ENCODE measurements around the gene WBP1L. TPM values are rescaled to one million over a fixed set of nuclear protein-coding genes. Genes with fewer than 3 reads are reported as not detected.
A peak's percentile ranks its signal among the peaks of the same experiment; 100 is the strongest.
"Not testable (repeated sequence)": the region's sequence is repeated elsewhere in the genome, so short reads cannot be mapped to it uniquely, and the experiment has no call there.

WBP1L gene
- polyA plus RNA-seq, 3 donors = 24.8 to 43.0 (median 38.3) TPM

DNA sequence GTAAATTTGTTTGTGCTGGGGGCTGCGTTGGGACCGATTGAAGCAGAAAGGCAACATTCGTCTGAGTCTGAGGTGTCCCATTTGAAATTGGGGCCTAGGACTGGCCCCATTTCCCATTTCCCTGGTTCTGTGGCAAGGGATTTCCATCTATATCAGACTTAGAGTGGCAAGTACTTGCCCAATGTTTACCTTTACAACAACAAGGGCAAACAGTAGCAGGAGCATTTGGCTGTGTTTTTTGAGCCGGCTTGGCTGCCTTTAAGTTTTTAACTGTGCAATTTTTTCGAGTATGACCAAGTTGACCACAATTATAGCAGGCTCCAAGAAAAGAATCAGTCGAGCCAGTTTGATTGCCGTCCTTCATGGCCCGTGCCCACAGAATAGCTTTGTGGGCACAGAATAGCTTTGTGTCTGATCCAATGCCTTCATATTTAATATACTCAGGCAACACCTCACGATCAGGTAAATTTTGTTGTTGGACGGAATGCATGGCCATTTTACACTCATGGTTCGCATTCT, 98.1 kb downstream of the WBP1L start:
- no peak overlapping the region for H2AFZ ChIP-seq (ENCODE audit: insufficient read depth, low read depth, low read length, poor library complexity, severe bottlenecking)
- H3K9ac ChIP-seq (ENCODE audit: insufficient read depth, low read length, poor library complexity, severe bottlenecking) = no peak overlapping the region
- TF ChIP-seq, protein P1, sequence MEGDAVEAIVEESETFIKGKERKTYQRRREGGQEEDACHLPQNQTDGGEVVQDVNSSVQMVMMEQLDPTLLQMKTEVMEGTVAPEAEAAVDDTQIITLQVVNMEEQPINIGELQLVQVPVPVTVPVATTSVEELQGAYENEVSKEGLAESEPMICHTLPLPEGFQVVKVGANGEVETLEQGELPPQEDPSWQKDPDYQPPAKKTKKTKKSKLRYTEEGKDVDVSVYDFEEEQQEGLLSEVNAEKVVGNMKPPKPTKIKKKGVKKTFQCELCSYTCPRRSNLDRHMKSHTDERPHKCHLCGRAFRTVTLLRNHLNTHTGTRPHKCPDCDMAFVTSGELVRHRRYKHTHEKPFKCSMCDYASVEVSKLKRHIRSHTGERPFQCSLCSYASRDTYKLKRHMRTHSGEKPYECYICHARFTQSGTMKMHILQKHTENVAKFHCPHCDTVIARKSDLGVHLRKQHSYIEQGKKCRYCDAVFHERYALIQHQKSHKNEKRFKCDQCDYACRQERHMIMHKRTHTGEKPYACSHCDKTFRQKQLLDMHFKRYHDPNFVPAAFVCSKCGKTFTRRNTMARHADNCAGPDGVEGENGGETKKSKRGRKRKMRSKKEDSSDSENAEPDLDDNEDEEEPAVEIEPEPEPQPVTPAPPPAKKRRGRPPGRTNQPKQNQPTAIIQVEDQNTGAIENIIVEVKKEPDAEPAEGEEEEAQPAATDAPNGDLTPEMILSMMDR (IDR thresholded peaks at IDR 0.05) = no peak
- 97% methylated on average over 7 of the region's 11 CpGs for WGBS (ENCODE audit: insufficient coverage)
- Mint-ChIP-seq H3K4me3 (no peak overlapping the region), H3K4me1 (no peaks in the 10 kb centered on the region), H3K27me3 (ENCODE audit: low read depth in 3 of 3) (peaks cover 0 to 5% (median 0%) of the 10 kb centered on the region in 3 donors), H3K27ac (no peak overlapping the region), H3K9me3 (peaks cover 32 to 54% (median 48%) of the 10 kb centered on the region in 7 donors), H3K36me3 (peaks cover 0 to 5% of the 10 kb centered on the region in 2 donors)
- no peaks in the 10 kb centered on the region for H3K36me3 ChIP-seq (replicated peaks in 1 of 2; ENCODE audit: control insufficient read depth in 1 of 2, insufficient read depth in 2 of 2, low read length in 2 of 2)
- no peak for DNase-seq
- H3K4me2 ChIP-seq (replicated peaks; ENCODE audit: extremely low read depth, low read length, poor library complexity, severe bottlenecking) = no peak overlapping the region
- peaks cover 32 to 43% of the 10 kb centered on the region in 2 donors for H3K9me3 ChIP-seq (replicated peaks in 1 of 2; ENCODE audit: control insufficient read depth in 1 of 2, insufficient read depth in 1 of 2, low read length in 2 of 2)
- H3K27me3 ChIP-seq (ENCODE audit: control insufficient read depth in 2 of 2, insufficient read depth in 2 of 2, low read length in 2 of 2) = no peaks in the 10 kb centered on the region
- no peaks in the 10 kb centered on the region for H3K79me2 ChIP-seq (ENCODE audit: insufficient read depth, low read length)
- intact Hi-C loops (cut with micrococcal nuclease) = no loop called here
- H3K4me1 ChIP-seq (ENCODE audit: control insufficient read depth in 1 of 2, insufficient read depth in 2 of 2, low read length in 2 of 2) = no peaks in the 10 kb centered on the region
- no peaks in the 10 kb centered on the region for H4K20me1 ChIP-seq (ENCODE audit: insufficient read depth, low read length)
- H3K27ac ChIP-seq (ENCODE audit: low read depth in 1 of 2, low read length in 2 of 2) = no peak overlapping the region
- no peak overlapping the region for H3K4me3 ChIP-seq (replicated peaks in 1 of 3; ENCODE audit: low read depth in 2 of 3, low read length in 3 of 3)

- H3K27ac Mint-ChIP-seq; H2AFZ ChIP-seq (ENCODE audit: insufficient read depth, low read depth, low read length, poor library complexity, severe bottlenecking); H3K4me2 ChIP-seq (replicated peaks; ENCODE audit: extremely low read depth, low read length, poor library complexity, severe bottlenecking); H3K4me3 Mint-ChIP-seq; H3K27ac ChIP-seq (ENCODE audit: low read depth in 1 of 2, low read length in 2 of 2); DNase-seq; H3K4me1 ChIP-seq (ENCODE audit: control insufficient read depth in 1 of 2, insufficient read depth in 2 of 2, low read length in 2 of 2); H3K36me3 ChIP-seq (replicated peaks in 1 of 2; ENCODE audit: control insufficient read depth in 1 of 2, insufficient read depth in 2 of 2, low read length in 2 of 2); H3K27me3 ChIP-seq (ENCODE audit: control insufficient read depth in 2 of 2, insufficient read depth in 2 of 2, low read length in 2 of 2); H3K27me3 Mint-ChIP-seq (ENCODE audit: low read depth in 3 of 3); H3K4me3 ChIP-seq (replicated peaks in 1 of 3; ENCODE audit: low read depth in 2 of 3, low read length in 3 of 3); H3K79me2 ChIP-seq (ENCODE audit: insufficient read depth, low read length); intact Hi-C loops (cut with micrococcal nuclease); H4K20me1 ChIP-seq (ENCODE audit: insufficient read depth, low read length); H3K36me3 Mint-ChIP-seq; H3K9ac ChIP-seq (ENCODE audit: insufficient read depth, low read length, poor library complexity, severe bottlenecking); H3K4me1 Mint-ChIP-seq: not testable (repeated sequence)
- H3K9me3 Mint-ChIP-seq = peaks cover 20 to 44% (median 36%) of the 10 kb centered on the region in 7 donors
- H3K9me3 ChIP-seq (replicated peaks in 1 of 2; ENCODE audit: control insufficient read depth in 1 of 2, insufficient read depth in 1 of 2, low read length in 2 of 2) = peaks cover 22 to 30% of the 10 kb centered on the region in 2 donors
- WGBS (ENCODE audit: insufficient coverage) = 81% methylated on average over 7 of the region's 8 CpGs
These were observed 99.4 kb downstream of the WBP1L start for GRCh38 chr10:102843139-102843538.

DNA sequence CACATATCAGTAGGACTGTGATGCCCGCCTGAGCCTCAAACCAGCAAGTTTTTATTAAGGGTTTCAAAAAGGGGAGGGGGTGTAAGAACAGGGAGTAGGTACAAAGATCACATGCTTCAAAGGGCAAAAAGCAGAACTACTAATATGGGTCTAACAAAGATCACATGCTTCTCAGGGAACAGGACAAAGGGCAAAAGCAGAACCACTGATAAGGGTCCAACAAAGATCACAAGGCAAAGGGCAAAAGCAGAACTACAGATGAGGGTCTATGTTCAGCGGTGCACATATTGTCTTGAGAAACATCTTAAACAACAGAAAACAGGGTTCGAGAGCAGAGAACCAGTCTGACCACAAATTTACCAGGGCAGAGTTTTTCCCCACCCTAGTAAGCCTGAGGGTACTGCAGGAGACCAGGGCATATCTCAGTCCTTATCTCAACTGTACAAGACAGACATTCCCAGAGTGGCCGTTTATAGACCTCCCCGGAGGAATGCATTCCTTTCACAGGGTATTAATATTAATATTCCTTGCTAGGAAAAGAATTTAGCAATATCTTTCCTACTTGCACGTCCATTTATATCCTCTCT, 100.5 kb downstream of the WBP1L start:
- peaks cover 14 to 19% of the 10 kb centered on the region in 2 donors for H3K9me3 ChIP-seq (replicated peaks in 1 of 2; ENCODE audit: control insufficient read depth in 1 of 2, insufficient read depth in 1 of 2, low read length in 2 of 2)
- H3K4me2 ChIP-seq (replicated peaks; ENCODE audit: extremely low read depth, low read length, poor library complexity, severe bottlenecking); H3K36me3 ChIP-seq (replicated peaks in 1 of 2; ENCODE audit: control insufficient read depth in 1 of 2, insufficient read depth in 2 of 2, low read length in 2 of 2); H3K4me3 ChIP-seq (replicated peaks in 1 of 3; ENCODE audit: low read depth in 2 of 3, low read length in 3 of 3); H3K27me3 ChIP-seq (ENCODE audit: control insufficient read depth in 2 of 2, insufficient read depth in 2 of 2, low read length in 2 of 2); H3K27ac ChIP-seq (ENCODE audit: low read depth in 1 of 2, low read length in 2 of 2); DNase-seq; H3K4me1 Mint-ChIP-seq; H3K9ac ChIP-seq (ENCODE audit: insufficient read depth, low read length, poor library complexity, severe bottlenecking); intact Hi-C loops (cut with micrococcal nuclease); H4K20me1 ChIP-seq (ENCODE audit: insufficient read depth, low read length); H2AFZ ChIP-seq (ENCODE audit: insufficient read depth, low read depth, low read length, poor library complexity, severe bottlenecking); H3K4me1 ChIP-seq (ENCODE audit: control insufficient read depth in 1 of 2, insufficient read depth in 2 of 2, low read length in 2 of 2); H3K79me2 ChIP-seq (ENCODE audit: insufficient read depth, low read length); H3K4me3 Mint-ChIP-seq; H3K27me3 Mint-ChIP-seq (ENCODE audit: low read depth in 3 of 3); H3K36me3 Mint-ChIP-seq: not testable (repeated sequence)
- peaks cover 14 to 32% (median 25%) of the 10 kb centered on the region in 7 donors for H3K9me3 Mint-ChIP-seq
- H3K27ac Mint-ChIP-seq = peak overlapping the region in 1 of 7 donors; percentile 5
- no CpG with 5 or more reads among the region's 6 CpGs for WGBS (ENCODE audit: insufficient coverage)

Measured in CD14-positive monocyte (primary cell).